Measurements from ENCODE around the gene NGEF. TPM values are rescaled to one million over a fixed set of nuclear protein-coding genes. Genes with fewer than 3 reads are reported as not detected.

The NGEF gene
- total and polyA plus RNA-seq, 9 of the 15 experiments (the other 6 are each of a cell fraction or from before 2014, with no cell fraction given), result 0.07 to 0.17 (median 0.09) TPM; not detected in 6

- TF ChIP-seq HDGF (IDR thresholded peaks at IDR 0.05) (no peak), ZNF644 (tag; IDR thresholded peaks at IDR 0.05; ENCODE audit: low read depth) (no peak), GABPA (tag; conservative IDR thresholded peaks at IDR 0.05; ENCODE audit: low read depth) (peak; percentile 44; the same call in 1 of the 2 replicates), DPF2 (IDR thresholded peaks at IDR 0.05) (peak; percentile 89), GABPB2 (CRISPR knock-in tag; conservative IDR thresholded peaks at IDR 0.05) (no peak), KDM1A (IDR thresholded peaks at IDR 0.05) (peak; percentile 75 to 81), EP300 (IDR thresholded peaks at IDR 0.05; ENCODE audit: low read length) (peak; percentile 48; the same call in 1 of the 2 replicates)
- TF ChIP-seq, protein P1, sequence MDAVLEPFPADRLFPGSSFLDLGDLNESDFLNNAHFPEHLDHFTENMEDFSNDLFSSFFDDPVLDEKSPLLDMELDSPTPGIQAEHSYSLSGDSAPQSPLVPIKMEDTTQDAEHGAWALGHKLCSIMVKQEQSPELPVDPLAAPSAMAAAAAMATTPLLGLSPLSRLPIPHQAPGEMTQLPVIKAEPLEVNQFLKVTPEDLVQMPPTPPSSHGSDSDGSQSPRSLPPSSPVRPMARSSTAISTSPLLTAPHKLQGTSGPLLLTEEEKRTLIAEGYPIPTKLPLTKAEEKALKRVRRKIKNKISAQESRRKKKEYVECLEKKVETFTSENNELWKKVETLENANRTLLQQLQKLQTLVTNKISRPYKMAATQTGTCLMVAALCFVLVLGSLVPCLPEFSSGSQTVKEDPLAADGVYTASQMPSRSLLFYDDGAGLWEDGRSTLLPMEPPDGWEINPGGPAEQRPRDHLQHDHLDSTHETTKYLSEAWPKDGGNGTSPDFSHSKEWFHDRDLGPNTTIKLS (IDR thresholded peaks at IDR 0.05; ENCODE audit: borderline replicate concordance, low read depth), result no peak
- TF ChIP-seq, protein P2, sequence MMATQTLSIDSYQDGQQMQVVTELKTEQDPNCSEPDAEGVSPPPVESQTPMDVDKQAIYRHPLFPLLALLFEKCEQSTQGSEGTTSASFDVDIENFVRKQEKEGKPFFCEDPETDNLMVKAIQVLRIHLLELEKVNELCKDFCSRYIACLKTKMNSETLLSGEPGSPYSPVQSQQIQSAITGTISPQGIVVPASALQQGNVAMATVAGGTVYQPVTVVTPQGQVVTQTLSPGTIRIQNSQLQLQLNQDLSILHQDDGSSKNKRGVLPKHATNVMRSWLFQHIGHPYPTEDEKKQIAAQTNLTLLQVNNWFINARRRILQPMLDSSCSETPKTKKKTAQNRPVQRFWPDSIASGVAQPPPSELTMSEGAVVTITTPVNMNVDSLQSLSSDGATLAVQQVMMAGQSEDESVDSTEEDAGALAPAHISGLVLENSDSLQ (IDR thresholded peaks at IDR 0.05), result peak; percentile 55; the same call in 1 of the 2 replicates
Observed at GRCh38 chr2:232838406-232838874, 174.6 kb downstream of the NGEF start (continued).

- H2AFZ ChIP-seq (ENCODE audit: low read depth, low read length), result no peak overlapping the region
- WGBS (ENCODE audit: insufficient coverage, low coverage, missing lambda C conversion rate), result 100% methylated on average over 2 of the region's 4 CpGs
- no peaks in the 10 kb centered on the region for H3K27me3 ChIP-seq (ENCODE audit: control insufficient read depth in 2 of 2, insufficient read depth in 2 of 2, low read length in 2 of 2)
- ChIA-PET CTCF (ENCODE audit: low intra/inter-chr PET ratio) (no interaction called here), POLR2A (no interaction called here)
- peaks cover 5% of the 10 kb centered on the region; the same call in 1 of the 3 replicates for H3K79me2 ChIP-seq (ENCODE audit: control insufficient read depth, insufficient read depth, low read length)
- TF ChIP-seq EWSR1 (IDR thresholded peaks at IDR 0.05; ENCODE audit: borderline replicate concordance, low read depth, partially characterized antibody) (no peak), RHOXF2B (CRISPR knock-in tag; conservative IDR thresholded peaks at IDR 0.05) (no peak), CREM (IDR thresholded peaks at IDR 0.05; ENCODE audit: low read depth) (no peak)
- H3K4me1 ChIP-seq (replicated peaks in 1 of 2; ENCODE audit: control insufficient read depth in 2 of 2, insufficient read depth in 2 of 2, low read length in 2 of 2), result peaks cover 0 to 23% of the 10 kb centered on the region in 2 experiments; a peak in 4 of 5 replicates
- no peak for DNase-seq (ENCODE audit: extremely low read depth in 1 of 4, low spot score in 3 of 4)
- BruUV-seq (replicated peaks), result no TSS peak
- no peaks in the 10 kb centered on the region for H4K20me1 ChIP-seq (replicated peaks; ENCODE audit: control insufficient read depth, insufficient read depth, low read length)
- H3K36me3 ChIP-seq (ENCODE audit: control insufficient read depth, insufficient read depth, low read length), result peaks cover 76% of the 10 kb centered on the region; the same call in 2 of the 3 replicates
- H3K27ac ChIP-seq (ENCODE audit: extremely low read depth, low read depth, low read length), result no peak overlapping the region; the same call in 2 of the 3 replicates
- ATAC-seq, result no peak
- in situ Hi-C loops (cut with MboI) (no loop called here), intact Hi-C loops (cut with micrococcal nuclease) (loop anchor here (5.0 kb wide), 1 partner anchor 230 kb away; no protein-coding TSS in a partner anchor)
- FAIRE-seq, result no peak
- no peak overlapping the region for H3K9ac ChIP-seq (ENCODE audit: insufficient read depth in 1 of 2, low read depth in 2 of 2, low read length in 2 of 2)
- no peaks in the 10 kb centered on the region for H3K9me3 ChIP-seq (replicated peaks; ENCODE audit: control insufficient read depth, insufficient read depth, low read depth, low read length)
- no peaks in the 10 kb centered on the region for H3K9me1 ChIP-seq (ENCODE audit: control insufficient read depth, insufficient read depth, low read length)
- no peak overlapping the region for H3K4me2 ChIP-seq (ENCODE audit: insufficient read depth, low read length)
- H3K4me3 ChIP-seq, result no peak overlapping the region
Observed at GRCh38 chr2:232836934-232837333, 176.1 kb downstream of the NGEF start.

All from K562 (cell line).